Measurements from ENCODE around the gene ACCSL.

Gene ACCSL

DNA sequence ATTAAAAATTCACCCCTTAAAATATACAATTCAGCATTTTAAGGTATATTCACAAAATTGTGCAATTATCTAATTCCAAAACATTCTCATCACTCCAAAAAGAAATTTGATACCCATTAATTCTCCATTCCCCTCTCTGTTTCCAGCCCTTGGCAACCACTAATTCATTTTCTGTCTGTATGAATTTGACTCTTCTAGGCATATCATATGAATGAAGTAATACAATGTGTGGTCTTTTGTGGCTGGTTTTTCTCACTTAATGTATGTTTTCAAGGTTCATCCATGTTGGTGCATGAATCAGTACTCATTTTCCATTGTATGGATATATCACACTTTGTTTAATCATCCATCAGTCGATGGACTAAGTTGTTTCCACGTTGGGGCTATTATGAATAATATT, 29.0 kb upstream of the ACCSL start:
- DNase-seq: no peak

DNA sequence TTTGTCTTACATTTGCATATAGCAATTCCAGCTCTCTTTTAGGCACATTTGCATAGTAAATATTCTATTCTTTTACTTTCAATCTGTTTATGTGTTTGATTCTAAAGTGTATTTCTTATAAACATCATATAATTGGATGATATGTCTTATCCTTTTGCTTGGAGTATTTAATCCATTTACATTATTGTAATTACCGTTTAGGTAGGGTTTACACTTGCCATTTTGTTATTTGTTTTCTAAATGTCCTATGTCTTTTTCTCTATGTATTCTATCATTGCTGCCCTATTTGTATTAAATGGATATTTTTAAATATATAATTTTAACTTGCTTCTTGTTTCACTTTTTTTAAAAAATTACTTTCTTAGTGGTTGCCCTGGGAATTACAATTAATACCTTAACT, 22.8 kb upstream of the ACCSL start:
- no peak for DNase-seq

DNA sequence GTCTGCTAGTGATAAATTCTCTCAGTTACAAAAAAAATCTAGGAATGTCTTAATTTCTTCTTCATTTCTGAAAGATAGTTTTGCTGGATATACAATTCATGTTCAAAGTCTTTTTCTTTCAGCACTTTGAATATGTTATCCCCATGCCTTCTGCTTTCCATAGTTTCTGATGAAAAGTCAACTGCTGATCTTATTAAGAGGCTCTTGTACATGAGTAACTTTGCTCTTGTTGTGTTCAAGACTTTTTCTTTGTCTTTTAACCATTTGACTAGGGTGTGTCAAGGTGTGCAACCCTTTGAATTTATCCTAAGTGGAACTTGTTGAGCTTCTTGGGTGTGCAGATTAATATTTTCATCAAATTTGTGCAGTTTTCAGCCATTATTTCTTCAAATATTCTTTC, 22.1 kb upstream of the ACCSL start:
- no peak for DNase-seq

DNA sequence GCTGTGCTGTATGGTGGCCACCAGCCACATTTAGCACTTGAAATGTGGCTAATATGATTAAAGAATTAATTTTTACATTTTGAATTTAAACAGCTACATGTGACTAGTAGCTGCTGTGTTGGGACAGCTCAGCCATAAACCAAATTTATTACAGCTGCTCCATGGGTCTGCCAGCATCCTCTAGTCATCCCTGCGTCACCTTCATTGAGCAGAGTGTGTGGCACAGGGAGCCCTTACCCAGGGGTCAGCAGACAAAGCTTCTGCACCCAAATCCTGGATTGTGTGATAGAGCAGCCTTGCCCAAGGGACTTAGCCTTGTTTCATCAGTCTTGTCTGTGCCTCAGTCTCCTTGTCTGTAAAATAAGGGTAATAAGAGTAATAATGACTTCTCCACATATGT, 19.4 kb upstream of the ACCSL start:
- no peak for DNase-seq

DNA sequence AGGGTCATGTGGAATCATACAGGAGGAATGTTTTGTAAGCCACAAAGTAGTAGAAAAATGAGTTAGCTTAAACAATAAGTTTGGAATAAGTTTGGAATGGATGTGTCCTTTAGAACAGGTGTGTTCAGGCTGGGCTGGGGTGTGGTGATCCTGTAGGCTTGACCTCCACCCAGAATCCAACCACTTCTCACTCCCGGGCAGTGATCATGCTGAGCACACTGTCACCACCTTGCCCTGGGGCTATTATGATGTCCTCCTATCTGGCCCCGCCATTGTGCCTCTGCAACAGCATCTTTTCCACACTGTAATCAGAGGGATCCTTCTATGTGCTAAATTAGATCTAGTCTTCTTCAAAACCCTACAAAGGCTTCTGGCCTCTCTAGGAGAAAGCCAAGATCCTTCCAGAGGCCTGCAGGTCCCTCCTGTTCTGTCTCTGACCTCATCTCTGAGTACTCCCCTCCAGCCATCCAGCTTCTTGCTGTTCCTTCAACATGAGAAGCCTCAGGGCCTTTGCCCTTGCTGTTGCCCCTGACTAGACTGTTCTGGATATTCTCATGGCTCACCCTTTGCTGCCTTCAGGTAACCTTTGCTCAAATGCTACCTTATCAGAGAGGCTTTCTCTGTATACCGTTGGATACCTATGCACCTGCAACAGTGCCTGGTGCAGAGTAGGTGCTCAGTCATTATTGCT, 18.8 kb upstream of the ACCSL start:
- no peak for DNase-seq

DNA sequence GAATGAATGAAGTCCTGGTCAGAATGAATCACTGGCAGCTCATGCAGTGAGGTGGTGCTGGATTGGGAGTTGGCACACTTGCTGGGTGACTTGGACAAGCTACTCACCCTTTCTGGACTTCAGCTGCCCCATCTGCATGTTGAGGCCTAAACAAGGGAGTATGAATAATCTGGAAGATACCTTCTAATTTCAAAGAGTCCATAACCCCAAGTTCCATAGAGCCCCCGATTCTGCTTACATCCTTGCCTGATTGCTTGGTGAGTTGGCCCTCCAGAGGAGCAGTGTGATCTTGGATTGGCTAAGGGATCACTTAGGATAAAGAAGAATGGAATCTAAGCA, 18.3 kb upstream of the ACCSL start:
- DNase-seq: no peak

DNA sequence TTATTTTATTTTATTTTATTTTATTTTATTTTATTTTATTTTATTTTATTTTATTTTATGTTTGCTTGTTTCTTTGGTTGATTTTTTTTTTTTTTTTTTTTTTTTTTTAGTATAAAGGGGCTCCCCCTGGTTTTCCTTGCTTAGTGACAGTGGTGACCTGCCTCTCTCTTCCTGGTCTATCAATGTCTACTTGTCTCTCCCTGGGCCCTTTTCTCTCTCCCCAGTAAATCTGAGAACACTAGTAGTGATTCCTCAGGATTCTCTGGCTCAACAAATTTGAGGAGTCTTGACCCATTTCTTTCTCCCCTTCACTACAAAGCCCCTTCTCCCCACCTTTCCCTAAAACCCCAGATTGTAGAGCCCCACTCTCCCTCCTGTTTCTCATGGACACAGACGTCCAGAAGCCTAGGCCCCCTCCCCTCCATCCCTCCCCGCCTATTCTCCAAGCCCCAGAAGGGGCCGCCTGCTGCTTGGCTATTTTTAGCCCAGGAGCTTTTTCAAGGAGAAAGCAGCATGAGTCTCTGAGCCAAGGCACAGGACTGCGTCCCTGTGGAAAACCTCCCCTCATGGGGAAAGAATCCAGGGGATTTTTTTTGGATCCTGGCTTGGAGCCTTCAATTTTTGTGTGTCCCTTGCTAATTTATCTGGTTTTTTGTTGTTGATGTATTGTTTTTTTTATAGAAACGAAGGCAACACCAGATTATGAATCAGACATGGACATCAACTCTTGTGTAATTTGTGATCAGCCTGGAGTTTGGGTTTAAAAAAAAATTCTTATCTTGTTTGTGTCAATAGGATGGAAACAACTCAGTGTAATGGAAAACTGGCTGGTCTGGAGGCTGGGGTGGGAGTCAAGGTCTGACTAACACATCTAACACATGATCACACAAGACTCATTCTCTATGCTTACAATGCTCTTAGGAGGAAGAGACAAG, 17.5 kb upstream of the ACCSL start:
- DNase-seq: peak in 1 of 2 experiments; percentile 12

DNA sequence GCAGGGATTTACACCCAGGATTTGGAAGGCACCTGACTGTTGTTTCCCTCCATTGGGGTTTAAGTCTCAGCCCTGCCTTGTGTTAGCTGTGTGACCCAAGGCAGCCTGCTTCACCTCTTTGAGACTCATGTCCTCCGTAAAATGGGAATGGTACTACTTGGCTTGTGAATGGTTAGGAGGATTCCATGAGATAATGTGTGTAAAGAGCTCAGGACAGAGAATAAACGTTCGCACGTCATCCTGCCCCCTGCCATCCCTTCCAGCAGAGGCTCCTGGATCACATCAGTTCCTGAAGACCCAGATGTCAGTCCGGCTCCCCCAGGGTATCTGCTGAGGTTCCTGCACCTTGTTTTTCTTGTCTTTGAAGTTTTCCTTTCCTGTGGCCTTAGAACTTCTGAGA, 16.8 kb upstream of the ACCSL start:
- DNase-seq: no peak

DNA sequence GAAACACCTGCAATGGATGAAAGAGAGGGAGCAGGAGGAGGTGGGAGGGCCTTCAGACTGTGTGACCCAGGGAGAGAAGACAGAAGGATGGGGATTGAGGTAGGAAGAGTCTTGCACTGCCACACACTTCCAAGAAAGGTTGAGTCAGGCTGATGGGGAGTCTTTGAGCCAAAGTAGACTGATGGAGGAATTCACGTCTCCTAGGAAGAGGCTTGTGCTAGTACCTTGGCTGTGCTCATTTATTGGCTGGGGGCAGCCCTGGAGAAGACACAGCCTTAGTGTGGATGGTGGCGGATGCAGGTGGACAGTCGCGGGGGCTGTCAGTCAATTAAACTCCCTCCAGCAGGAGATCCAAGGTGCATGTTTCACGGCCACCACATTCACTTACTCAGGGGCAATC, 16.2 kb upstream of the ACCSL start:
- DNase-seq: no peak

DNA sequence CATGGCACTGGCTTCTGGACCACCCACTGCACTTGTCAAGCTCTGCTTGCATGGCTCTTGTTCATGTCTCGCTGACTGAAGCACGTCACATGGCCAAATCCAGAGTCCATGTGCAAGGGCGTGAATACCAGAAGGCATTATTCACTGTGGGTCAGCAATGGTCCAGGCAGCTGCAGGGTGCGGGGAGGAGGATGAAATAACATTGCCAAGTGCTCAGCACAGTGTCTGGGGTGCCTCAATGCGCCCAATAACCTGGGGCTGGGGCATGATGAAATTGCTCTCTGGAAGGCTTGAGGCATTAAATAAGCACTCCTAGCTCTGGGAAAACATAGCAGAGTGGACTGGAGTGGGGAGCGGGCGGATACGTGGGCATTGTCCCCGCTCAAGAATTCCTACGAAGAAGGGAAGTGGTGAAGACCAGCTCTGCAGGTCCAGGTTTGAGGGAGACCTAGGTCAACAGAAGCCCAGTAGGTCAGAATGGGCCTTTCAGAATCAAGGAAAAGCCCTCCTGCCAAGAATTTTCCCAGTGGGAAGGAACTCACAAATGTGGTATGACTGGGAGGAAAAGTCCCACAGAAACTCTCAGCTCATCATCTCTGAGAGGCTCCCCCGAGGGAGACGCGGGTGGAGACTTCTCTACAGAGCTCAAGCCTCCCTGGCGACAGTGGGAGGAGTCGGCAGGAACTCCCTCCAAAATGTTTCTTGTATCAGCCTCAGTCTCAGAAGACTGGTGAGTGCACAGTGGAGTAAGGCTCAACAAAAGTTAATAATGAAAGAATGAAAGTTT, 15.3 kb upstream of the ACCSL start:
- DNase-seq: no peak

DNA sequence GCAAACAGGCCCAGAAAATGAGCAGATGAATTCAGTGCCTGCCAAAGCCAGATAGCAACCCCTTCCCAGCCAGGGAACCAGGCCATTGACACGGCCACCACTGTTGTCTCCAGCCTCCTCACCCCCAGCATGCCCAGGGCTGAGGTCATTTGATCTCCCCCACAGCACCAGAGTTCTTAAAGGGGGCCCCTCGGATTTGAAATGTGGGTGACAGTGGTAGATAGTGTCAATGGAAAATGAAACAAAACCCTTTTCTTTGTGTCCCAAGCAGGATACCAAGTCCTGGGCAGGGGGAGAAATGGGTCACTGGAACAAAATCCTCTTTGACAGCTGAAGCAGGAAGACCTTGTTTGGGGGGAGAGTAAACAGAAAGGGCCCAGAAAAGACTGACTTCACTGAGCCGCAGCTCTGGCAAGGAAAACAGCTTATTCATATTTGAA, 14.3 kb upstream of the ACCSL start:
- no peak for DNase-seq

DNA sequence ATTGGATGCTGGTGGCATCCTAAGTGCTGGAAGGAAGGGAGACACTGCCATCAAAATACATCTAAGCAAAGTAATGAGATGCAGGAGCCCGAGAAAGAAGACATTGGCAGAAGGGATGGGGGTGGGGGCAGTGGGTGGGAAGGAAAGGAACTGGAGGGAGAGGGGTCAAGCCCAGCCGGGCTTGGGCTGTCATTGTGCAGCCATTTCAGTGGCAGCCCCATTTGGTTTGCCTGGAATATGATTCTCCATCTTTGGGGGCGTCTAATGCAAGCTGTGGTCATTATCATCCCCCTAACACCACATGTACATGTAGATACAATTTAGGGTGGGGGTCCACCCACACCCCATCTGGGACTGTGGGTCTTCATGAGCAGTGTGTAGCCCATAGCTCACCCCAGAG, 13.9 kb upstream of the ACCSL start:
- no peak for DNase-seq

DNA sequence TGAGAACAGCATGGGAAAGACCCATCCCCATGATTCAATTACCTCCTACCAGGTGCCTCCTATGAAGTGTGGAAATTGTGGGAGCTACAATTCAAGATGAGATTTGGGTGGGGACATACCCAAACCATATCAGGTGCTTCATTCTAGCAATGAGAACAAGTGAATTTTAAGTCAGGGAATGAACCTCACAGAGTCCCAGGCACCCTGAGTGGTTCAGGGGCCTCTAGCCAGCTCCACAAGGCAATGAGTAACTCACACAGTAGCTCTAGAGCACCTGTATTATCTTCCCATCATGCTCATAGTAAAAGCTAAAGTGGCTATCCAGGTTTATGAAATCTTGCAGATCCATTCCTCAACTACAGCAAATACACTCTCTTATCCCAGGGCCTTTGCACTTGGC, 13.1 kb upstream of the ACCSL start:
- no peak for DNase-seq

DNA sequence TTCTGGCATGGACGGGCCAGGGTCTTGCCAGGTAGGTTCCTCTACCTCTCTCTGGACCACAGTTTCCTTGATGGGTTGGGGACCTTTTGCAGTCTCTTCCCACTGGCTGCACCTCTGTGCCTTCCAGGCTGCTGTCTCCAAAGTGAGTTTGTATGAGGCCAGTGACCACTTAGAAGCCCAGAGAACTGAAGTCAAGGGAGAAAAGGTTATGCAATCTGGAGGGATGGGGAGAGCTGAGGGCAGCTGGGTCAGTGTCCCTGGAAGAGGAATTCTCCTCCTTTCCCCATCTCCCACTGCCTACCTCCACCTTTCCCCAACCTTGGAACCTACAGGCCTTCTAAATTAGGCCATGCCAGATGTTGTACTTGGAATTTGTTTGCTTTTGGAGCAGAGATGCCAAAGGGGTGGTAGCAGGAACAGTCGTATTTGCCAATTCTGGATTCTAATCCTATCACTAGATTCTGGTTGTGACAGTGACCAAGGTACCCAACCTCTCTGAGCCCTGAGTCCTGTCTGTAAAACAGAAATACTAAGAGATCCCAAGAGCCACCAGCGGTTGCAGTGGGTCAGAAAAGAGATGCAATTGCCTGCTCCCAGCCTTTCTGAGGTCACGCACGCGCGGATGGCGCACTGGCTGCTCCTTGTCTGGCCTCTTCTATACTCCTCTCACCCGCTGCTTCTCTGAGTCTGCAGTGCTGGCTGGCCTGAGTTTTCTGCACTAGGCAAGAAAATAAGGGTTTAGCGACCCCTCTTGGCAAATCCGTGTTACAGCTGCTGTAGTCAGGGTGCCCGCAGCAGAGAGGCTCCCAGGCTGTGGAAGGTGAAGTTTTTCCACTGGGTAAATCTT, 10.7 kb upstream of the ACCSL start:
- peak; percentile 40 to 86 for DNase-seq

DNA sequence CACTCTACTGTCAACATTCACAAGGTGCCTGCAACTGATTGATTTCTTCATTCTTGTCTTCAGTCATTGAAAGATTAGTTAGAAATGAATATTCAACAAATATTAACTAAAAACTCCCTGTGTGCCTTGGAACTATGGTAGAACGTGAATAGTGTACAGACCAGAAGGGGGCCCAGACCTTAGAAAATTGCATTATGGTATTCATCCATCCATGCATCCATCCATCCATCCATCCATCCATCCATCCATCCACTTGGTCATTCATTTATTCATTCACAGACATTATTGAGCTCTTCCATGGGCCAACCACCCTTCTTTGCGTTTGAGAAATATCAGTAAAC, 10.2 kb upstream of the ACCSL start:
- no peak for DNase-seq

DNA sequence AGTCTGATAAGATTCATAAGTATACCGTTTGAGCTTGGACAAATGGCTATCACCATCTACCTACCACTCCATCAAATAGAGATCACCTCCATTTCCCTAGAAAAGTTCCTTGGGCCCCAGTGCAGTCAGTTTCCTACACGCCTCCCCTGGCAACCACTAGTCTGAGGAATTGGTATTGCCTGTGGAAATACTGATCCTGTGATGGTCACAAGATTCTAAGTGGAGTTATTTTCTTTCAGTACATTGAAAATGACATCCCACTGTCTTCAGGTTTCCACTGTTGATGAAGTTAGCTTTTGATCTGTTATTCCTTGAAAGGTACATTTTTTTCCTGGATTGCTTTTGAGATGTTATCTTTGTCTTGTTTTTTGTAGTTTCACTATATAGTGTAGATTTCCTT, 4.6 kb upstream of the ACCSL start:
- DNase-seq: no peak

DNA sequence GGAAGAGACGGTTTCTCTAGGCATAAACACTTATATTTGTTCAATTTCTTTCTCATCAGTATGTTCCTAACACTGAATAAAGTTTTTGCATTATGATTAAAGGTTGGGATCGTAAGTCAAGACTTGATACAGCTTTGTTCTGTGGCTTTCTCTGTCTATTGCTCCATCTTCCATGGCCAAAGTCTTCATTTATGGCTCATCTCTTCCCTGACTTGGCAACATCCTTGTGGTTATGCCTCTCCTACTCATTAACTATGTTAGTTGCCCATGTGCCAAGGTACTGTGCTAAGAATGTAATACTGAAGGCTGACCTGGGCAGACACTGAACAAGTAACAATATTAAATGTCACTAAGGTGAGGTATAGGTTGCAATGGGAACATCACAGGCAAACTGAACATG, 1.6 kb upstream of the ACCSL start:
- no peak for DNase-seq

DNA sequence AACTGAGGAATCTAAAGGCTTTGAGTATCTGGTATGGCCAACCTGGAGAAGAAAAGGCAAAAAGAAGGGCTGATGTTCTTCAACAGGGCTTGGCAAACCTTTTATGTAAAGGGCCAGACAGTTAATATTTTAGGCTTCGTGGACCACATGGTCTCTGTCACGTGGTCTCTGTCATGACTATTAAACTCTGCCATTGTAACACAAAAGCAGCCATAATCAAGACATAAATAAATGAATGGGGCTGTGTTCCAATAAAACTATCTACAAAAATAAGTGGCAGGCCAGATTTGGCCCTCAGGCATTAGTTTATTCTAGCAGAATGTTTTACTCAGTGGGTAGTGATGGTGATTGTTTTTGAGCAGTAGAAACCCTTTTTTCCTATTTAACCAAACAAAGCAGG, 483 bp upstream of the ACCSL start:
- no peak for DNase-seq

DNA sequence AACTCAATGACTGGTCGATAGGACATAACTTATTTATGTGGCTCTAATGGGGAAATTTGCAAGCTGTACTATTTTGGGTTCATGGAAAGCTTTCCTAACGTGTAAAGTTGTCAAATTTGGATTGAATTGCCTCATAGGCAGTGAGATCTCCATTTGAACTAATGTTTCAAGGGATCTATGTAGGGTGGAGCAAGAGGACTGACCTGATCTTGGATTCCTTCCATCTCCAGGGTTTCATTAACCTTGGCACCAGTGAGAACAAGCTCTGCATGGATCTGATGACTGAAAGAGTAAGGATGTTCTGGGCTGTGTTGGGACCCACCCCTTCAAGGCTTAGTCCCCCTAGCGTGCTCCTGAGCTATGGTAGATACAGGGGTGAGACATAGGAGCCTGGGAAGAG, 2.1 kb downstream of the ACCSL start:
- DNase-seq: no peak

DNA sequence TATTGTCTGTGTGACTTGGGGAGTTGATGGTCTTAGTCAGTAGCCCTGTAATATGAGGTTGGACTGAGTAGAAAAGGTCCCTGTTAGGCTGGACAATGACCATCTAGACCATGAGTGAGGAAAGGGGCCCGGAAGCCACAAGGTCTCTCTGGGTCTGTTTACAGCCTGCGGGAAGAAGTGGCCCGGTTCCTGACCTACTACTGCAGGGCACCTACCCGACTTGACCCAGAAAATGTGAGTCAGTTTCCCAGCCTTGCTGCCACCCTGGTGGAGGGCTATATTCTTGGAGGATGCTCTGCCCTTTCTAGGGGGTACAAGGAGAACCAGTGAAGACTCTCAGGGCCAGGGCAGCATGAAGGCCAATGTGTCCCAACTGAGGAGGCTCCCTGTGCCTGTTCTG, 3.4 kb downstream of the ACCSL start:
- no peak for DNase-seq

DNA sequence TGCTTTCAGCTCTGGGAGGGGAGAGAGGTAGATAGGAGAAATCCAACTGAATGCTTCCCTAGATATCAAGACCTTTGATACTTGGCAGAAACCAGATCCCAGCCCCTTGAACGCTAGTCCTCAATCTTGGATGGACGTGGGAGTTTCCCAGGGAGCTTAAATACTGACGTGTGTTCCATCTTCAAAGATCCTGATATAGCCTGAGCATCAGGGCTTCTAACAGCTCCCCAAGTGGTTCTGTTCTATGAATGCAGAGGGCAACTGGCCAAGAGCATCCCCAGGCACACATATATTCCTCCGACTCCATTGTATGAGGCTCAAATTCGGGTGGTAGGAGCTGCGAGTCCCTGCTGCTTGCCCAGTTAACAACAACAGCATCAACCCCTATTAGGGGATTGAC, 9.6 kb downstream of the ACCSL start:
- no peak for DNase-seq

DNA sequence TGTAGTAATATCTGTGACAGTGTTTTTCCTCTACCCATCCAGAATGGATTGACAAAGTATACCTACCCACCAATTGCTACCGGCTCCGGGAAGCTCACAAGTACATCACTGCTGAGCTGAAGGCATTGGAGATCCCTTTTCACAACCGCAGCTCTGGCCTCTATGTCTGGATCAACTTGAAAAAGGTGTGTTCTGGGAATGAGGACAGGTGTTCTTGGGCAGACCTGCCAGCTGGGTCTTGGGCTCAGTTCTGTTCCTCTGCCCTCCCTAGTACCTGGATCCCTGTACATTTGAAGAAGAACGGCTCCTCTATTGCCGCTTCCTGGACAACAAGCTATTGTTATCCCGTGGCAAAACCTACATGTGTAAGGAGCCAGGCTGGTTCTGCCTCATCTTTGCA, 10.5 kb downstream of the ACCSL start:
- DNase-seq: no peak

DNA sequence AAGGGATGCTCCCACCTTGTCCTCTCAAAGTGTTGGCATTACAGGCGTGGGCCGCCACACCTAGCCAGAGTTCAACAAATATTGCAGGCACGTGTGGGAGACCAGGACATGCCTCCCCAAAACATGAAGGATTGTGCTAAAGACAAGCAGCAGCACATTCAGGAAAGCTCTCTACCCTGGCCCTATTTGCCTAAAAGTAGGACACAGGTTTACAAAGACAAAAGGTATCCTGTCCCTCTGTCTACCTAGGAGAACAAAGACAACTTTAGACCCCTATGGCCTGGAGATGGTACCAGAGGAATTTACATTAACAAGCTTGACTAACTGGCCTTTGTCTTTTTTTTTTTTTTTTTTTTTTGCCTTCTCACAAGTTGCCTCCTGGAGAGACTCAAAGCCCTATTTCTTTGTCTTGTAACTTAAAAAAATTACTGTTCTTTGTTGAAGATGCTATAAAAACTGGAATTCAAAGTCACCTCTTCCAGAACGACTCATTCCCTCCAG, 17.4 kb downstream of the ACCSL start:
- no peak for DNase-seq
